ENCODE measurements around the gene KLHDC10.
"Not testable (repeated sequence)": the region's sequence is repeated elsewhere in the genome, so short reads cannot be mapped to it uniquely, and the experiment has no call there.

Gene KLHDC10

GRCh38 chr7:130118801-130119200 is 48.5 kb downstream of the KLHDC10 start:
- no peak for DNase-seq

GRCh38 chr7:130123501-130123900 is 53.2 kb downstream of the KLHDC10 start:
- DNase-seq: no peak

- DNase-seq: no peak
These were observed 54.4 kb downstream of the KLHDC10 start for GRCh38 chr7:130124711-130125110.

GRCh38 chr7:130126840-130127239 is 56.5 kb downstream of the KLHDC10 start:
- DNase-seq: not testable (repeated sequence)

- no peak for DNase-seq
These were observed 57.1 kb downstream of the KLHDC10 start for GRCh38 chr7:130127404-130127803.

- DNase-seq: no peak
These were observed 57.5 kb downstream of the KLHDC10 start for GRCh38 chr7:130127821-130128317.

GRCh38 chr7:130129011-130129411 is 58.7 kb downstream of the KLHDC10 start:
- no peak for DNase-seq

GRCh38 chr7:130131191-130131834 is 61.0 kb downstream of the KLHDC10 start:
- no peak for DNase-seq

DNA sequence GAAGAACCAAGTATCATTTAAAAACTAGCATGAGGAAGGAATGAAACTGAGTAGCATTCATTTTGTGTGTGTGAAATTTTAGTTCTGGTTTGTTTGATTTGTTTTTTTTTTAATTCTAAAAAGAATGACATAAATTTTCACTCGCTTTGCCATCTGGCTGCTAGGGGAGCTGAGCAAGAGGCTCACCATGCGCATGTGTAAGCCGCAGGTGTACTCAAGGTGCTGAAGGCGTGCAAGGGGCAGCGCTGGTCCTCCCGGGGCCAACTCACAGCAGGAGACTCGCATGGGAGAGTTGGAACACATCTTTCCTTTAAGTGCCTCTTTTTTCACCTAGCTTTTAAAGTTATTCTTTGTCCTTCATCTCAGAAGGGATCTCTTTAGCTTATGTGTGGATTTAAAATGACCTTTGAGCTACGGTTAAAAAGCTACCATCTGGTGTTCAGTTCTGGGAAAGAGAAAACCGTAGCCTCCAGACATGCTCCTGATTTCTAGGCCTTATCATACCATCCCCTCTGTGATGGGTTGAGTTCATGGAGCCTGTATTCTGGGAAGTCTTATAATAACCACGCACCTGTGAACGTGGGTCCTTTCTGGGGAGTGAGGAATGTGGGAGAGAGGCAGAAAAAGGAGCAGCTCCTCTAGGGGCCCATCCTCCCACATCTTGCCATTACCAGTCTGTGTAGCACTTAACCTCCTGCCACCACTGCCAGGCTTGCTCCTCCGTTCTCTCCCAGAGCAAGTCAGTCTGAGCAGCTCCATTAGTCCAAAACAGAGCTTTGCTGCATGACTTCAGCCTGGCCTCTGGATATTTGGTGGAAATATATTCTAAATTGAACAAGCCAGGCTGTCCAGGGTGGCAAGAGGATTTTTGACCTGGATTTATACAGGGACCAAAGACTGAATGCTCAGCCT is 61.9 kb downstream of the KLHDC10 start:
- DNase-seq: no peak

- DNase-seq: no peak
These were observed 62.9 kb downstream of the KLHDC10 start for GRCh38 chr7:130133029-130133782.

DNA sequence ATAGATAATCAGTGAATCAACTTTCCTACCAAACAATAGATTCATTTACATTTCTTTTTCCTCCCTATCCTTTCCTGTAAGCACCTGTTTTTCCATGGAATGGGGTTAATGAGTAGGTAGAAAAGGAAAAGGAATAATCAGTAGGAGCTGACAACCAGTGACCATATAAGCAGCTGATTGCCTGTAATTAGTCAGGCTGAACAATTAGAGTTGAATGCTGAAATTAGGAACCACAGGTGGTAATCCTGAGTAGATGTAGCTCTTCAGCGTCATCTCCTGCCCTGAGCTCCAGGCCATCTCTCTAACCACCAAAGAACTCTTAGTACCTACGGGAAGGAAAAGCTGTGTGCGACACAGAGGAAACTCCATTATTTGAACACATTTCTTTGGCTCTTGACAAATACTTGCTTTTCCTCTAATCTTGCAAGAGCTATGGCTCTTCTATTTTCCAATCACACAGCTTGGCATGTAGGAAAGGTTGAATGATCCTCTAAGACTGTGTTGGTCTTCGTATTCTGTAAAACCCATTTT is 63.8 kb downstream of the KLHDC10 start:
- DNase-seq: no peak

DNA sequence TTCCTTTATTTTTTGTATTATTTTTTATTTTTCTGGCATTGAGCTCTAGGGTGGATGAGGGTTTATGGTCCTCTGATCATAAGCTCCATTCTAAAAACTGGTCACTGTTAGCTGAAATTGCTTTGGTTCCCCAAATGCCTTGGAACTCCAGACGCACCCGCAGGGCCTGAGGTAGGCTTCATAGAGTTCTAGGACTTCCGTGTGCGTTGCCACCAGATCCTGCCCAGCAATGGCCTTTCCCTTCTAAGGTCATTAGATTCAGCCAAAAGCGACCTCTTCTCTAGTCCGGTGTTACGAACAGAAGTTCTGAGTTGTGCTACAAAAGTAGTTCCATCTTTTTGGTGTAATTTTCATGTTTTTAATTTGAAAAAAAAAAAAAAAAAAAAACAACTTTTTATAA is 64.4 kb downstream of the KLHDC10 start:
- DNase-seq: no peak

GRCh38 chr7:130135208-130136205 is 65.2 kb downstream of the KLHDC10 start:
- no peak for DNase-seq

DNA sequence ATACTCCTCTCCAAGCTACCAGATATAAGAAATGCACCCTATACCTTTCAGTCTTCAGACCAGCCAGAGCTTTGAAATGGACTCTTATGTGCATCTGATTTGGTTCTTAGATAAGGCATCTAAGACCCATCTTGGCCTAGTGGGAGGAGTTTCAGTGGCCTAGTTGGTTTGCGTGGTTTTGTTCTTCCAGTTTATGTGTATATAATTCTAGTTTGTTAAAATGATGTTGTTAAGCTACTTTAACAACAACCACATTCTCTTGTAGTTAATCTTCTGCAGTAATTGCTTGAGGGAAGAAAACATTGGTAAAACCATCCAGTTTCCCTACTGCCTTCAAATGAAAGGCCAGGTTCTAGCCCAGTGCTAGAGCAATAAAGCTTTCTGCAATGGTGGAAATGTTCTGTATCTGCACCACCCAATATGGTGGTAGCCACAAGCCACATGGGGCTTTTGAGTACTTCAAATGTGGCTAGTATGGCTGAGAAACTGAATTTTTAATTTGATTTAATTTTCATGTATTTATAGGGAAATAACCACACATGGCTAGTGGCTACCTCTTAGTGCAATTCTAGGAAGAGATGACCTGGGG is 66.3 kb downstream of the KLHDC10 start:
- DNase-seq: no peak

GRCh38 chr7:130137207-130137606 is 66.9 kb downstream of the KLHDC10 start:
- no peak for DNase-seq

GRCh38 chr7:130139193-130139960 is 69.0 kb downstream of the KLHDC10 start:
- no peak for DNase-seq

GRCh38 chr7:130140551-130141160 is 70.3 kb downstream of the KLHDC10 start:
- no peak for DNase-seq

GRCh38 chr7:130141161-130141883 is 71.0 kb downstream of the KLHDC10 start:
- peak in 1 of 2 experiments; percentile 58 for DNase-seq

Measured in activated T-cell treated with anti-CD3 and anti-CD28 coated beads, Interleukin-2, amount 50 U/mL, for 48 hours (primary cell).